Naive thymus-derived CD8-positive, alpha-beta T cell (primary cell): Measurements from ENCODE around the gene ABCA3. TPM values are rescaled to one million over a fixed set of nuclear protein-coding genes. Genes with fewer than 3 reads are reported as not detected.
"Not testable (repeated sequence)": the region's sequence is repeated elsewhere in the genome, so short reads cannot be mapped to it uniquely, and the experiment has no call there.

ENCODE experiments used
- ATAC-seq, 2 donors: fragments of 150-1000 bp; cut with Tn5 transposase in 1 of 2; sonication (Bioruptor Pico), chemical (Tn5 transposase) in 1 of 2; 1 replicate in 1 of 2; 2 replicates in 1 of 2; pipeline ENCODE4 v1.10.0; 2021; ENCODE audit warnings: mild to moderate bottlenecking in 2 of 2, moderate library complexity in 2 of 2
- POLR2A ChIA-PET: fragments of 350-600 bp; sonication (Branson Sonifier 250); formaldehyde crosslinking; loops from one replicate; lab custom pipeline; 2021; ENCODE audit warnings: antibody characterized with exemption; lab: Charles Lee
- DNase-seq, 10 donors: peaks; one replicate each; pipeline versions ENCODE4 v3.0.0 to v3.0.0-alpha.2; 2020 to 2022
- H3K27ac Mint-ChIP-seq, 10 donors: one replicate each; pipeline ENCODE4 v1.8.0; 2020 to 2022; ENCODE audit warnings: mild to moderate bottlenecking in 10 of 10, mixed read lengths in 10 of 10, moderate library complexity in 4 of 10, inconsistent platforms in 1 of 10
- H3K27me3 Mint-ChIP-seq, 5 donors: one replicate each; pipeline ENCODE4 v1.8.0; 2021 to 2022; ENCODE audit warnings: mixed read lengths in 5 of 5
- H3K36me3 Mint-ChIP-seq, 3 donors: one replicate each; pipeline ENCODE4 v1.8.0; 2020 to 2022; ENCODE audit warnings: mixed read lengths in 3 of 3, mild to moderate bottlenecking in 2 of 3, inconsistent platforms in 1 of 3
- H3K4me1 Mint-ChIP-seq, 4 donors: one replicate each; pipeline ENCODE4 v1.8.0; 2021 to 2022; ENCODE audit warnings: mixed read lengths in 4 of 4
- H3K4me3 Mint-ChIP-seq, 10 donors: one replicate each; pipeline ENCODE4 v1.8.0; 2020 to 2022; ENCODE audit warnings: mild to moderate bottlenecking in 10 of 10, mixed read lengths in 10 of 10, moderate library complexity in 6 of 10, inconsistent platforms in 1 of 10
- H3K9me3 Mint-ChIP-seq, 9 donors: one replicate each; pipeline ENCODE4 v1.8.0; 2020 to 2022; ENCODE audit warnings: mixed read lengths in 9 of 9, mild to moderate bottlenecking in 3 of 9, inconsistent platforms in 1 of 9, moderate library complexity in 1 of 9
- polyA plus RNA-seq, 3 donors: library from polyadenylated mRNA; unstranded; fragments of 300-500 nt; fragmentation: Illumina TruSeq; gene quantifications; one replicate each; pipeline ENCODE4 v1.2.3, GENCODE V29; 2021
- total RNA-seq, 8 experiments: library from RNA in 2 of 8; stranded (reverse) in 2 of 8; gene quantifications; one replicate each; pipeline ENCODE4 v1.2.3 and lab custom pipeline; 2021 to 2026

Gene ABCA3
- total and polyA plus RNA-seq, 5 experiments from 2014 or later, result 1.2 to 8.2 (median 2.2) TPM

GRCh38 chr16:2251296-2252111 lies 89.0 kb downstream of the ABCA3 start, which contains the start of gene ECI1:
Gene ECI1 (minus strand): TSS chr16:2251587. CDS start chr16:2251566, 21 bp downstream.
- peak within 1 kb of the TSS; percentile 82 to 95 (median 92) for H3K27ac Mint-ChIP-seq
- peaks cover 0 to 16% (median 6%) of the 10 kb centered on the region in 4 donors for H3K4me1 Mint-ChIP-seq
- ATAC-seq (peak; percentile 76 to 83), DNase-seq (peak; percentile 40 to 85 (median 66))
- POLR2A ChIA-PET, result interaction anchor here (0.5 to 3.5 kb wide), 21 partner anchors 11 to 286 kb away, joined by 3 to 31 read pairs (median 4); partner anchors contain the start of genes E4F1, MLST8, PGP and RNPS1
- H3K36me3 Mint-ChIP-seq, result peaks cover 0 to 36% (median 12%) of the 10 kb centered on the region in 3 donors
- no peaks in the 10 kb centered on the region for H3K9me3 Mint-ChIP-seq
- peaks cover 0 to 1% (median 0%) of the 10 kb centered on the region in 5 donors for H3K27me3 Mint-ChIP-seq
- peak within 1 kb of the TSS; percentile 82 to 90 (median 86) for H3K4me3 Mint-ChIP-seq

GRCh38 chr16:2250652-2251295 lies 89.8 kb downstream of the ABCA3 start:
- peak overlapping the region; percentile 82 to 90 (median 86) for H3K4me3 Mint-ChIP-seq
- no peak for ATAC-seq
- peaks cover 0 to 16% (median 5%) of the 10 kb centered on the region in 4 donors for H3K4me1 Mint-ChIP-seq
- H3K36me3 Mint-ChIP-seq, result peaks cover 0 to 29% (median 12%) of the 10 kb centered on the region in 3 donors
- peak overlapping the region; percentile 72 to 95 (median 92) for H3K27ac Mint-ChIP-seq
- peak in 5 of 10 donors; percentile 27 to 46 (median 36) for DNase-seq
- H3K9me3 Mint-ChIP-seq, result no peaks in the 10 kb centered on the region
- peaks cover 0 to 1% (median 0%) of the 10 kb centered on the region in 5 donors for H3K27me3 Mint-ChIP-seq
- POLR2A ChIA-PET, result interaction anchor here (0.7 to 3.5 kb wide), 15 partner anchors 12 to 949 kb away, joined by 3 to 31 read pairs (median 5); partner anchors contain the start of genes MLST8, PGP, RNPS1 and RPS2

- no peak for DNase-seq
- no peak overlapping the region for H3K4me3 Mint-ChIP-seq
- no peak overlapping the region for H3K27ac Mint-ChIP-seq
- POLR2A ChIA-PET, result interaction anchor here (0.9 to 1.4 kb wide), 2 partner anchors 32 to 91 kb away, joined by 3 read pairs; partner anchors contain the start of genes PGP and TRAF7
- ATAC-seq, result no peak
- no peaks in the 10 kb centered on the region for H3K9me3 Mint-ChIP-seq
- H3K27me3 Mint-ChIP-seq, result peaks cover 0 to 1% (median 0%) of the 10 kb centered on the region in 5 donors
- H3K36me3 Mint-ChIP-seq, result peaks cover 0 to 3% (median 0%) of the 10 kb centered on the region in 3 donors
- H3K4me1 Mint-ChIP-seq, result peaks cover 0 to 9% (median 5%) of the 10 kb centered on the region in 4 donors
Measured at GRCh38 chr16:2246301-2246885, 94.1 kb downstream of the ABCA3 start.

- no peak overlapping the region for H3K4me3 Mint-ChIP-seq
- ATAC-seq, result no peak
- H3K27ac Mint-ChIP-seq, result peak overlapping the region in 1 of 10 donors; percentile 34
- H3K36me3 Mint-ChIP-seq, result peaks cover 0 to 3% (median 0%) of the 10 kb centered on the region in 3 donors
- no peaks in the 10 kb centered on the region for H3K9me3 Mint-ChIP-seq
- DNase-seq, result peak in 1 of 10 donors; percentile 56
- H3K4me1 Mint-ChIP-seq, result peaks cover 0 to 3% (median under 1%) of the 10 kb centered on the region in 4 donors
- H3K27me3 Mint-ChIP-seq, result no peaks in the 10 kb centered on the region
- POLR2A ChIA-PET, result no interaction called here
Measured at GRCh38 chr16:2244926-2245795, 95.4 kb downstream of the ABCA3 start.

GRCh38 chr16:2244301-2244700 lies 96.2 kb downstream of the ABCA3 start:
- POLR2A ChIA-PET, result no interaction called here
- H3K4me3 Mint-ChIP-seq, result no peak overlapping the region
- no peaks in the 10 kb centered on the region for H3K27me3 Mint-ChIP-seq
- ATAC-seq (no peak), DNase-seq (peak in 1 of 10 donors; percentile 53)
- no peaks in the 10 kb centered on the region for H3K4me1 Mint-ChIP-seq
- peaks cover 0 to 3% (median 0%) of the 10 kb centered on the region in 3 donors for H3K36me3 Mint-ChIP-seq
- H3K27ac Mint-ChIP-seq, result no peak overlapping the region
- H3K9me3 Mint-ChIP-seq, result no peaks in the 10 kb centered on the region

GRCh38 chr16:2243781-2244180 lies 96.7 kb downstream of the ABCA3 start:
- no peak for ATAC-seq
- Mint-ChIP-seq H3K27me3 (no peaks in the 10 kb centered on the region), H3K4me3 (no peak overlapping the region), H3K27ac (no peak overlapping the region), H3K36me3 (peaks cover 0 to 3% (median 0%) of the 10 kb centered on the region in 3 donors), H3K4me1 (no peaks in the 10 kb centered on the region), H3K9me3 (no peaks in the 10 kb centered on the region)
- POLR2A ChIA-PET, result no interaction called here
- peak in 1 of 10 donors; percentile 15 for DNase-seq

GRCh38 chr16:2243031-2243528 lies 97.4 kb downstream of the ABCA3 start:
- Mint-ChIP-seq H3K4me3 (no peak overlapping the region), H3K27me3 (no peaks in the 10 kb centered on the region), H3K4me1 (no peaks in the 10 kb centered on the region), H3K36me3 (peaks cover 0 to 3% (median 0%) of the 10 kb centered on the region in 3 donors), H3K9me3 (no peaks in the 10 kb centered on the region), H3K27ac (peak overlapping the region in 1 of 10 donors; percentile 62)
- DNase-seq (peak in 1 of 10 donors; percentile 63), ATAC-seq (no peak)
- POLR2A ChIA-PET, result no interaction called here

- Mint-ChIP-seq H3K4me3 (no peak overlapping the region), H3K27ac (peak overlapping the region in 1 of 10 donors; percentile 25), H3K27me3 (no peaks in the 10 kb centered on the region), H3K9me3 (no peaks in the 10 kb centered on the region), H3K4me1 (no peaks in the 10 kb centered on the region), H3K36me3 (peaks cover 0 to 3% (median 0%) of the 10 kb centered on the region in 3 donors)
- ATAC-seq (no peak), DNase-seq (no peak)
- POLR2A ChIA-PET, result no interaction called here
Measured at GRCh38 chr16:2242598-2242997, 97.9 kb downstream of the ABCA3 start.

GRCh38 chr16:2240331-2240730 lies 100.2 kb downstream of the ABCA3 start:
- H3K4me3 Mint-ChIP-seq, POLR2A ChIA-PET, H3K36me3 Mint-ChIP-seq, H3K27me3 Mint-ChIP-seq, ATAC-seq, H3K4me1 Mint-ChIP-seq, H3K9me3 Mint-ChIP-seq, DNase-seq, H3K27ac Mint-ChIP-seq: not testable (repeated sequence)

GRCh38 chr16:2238838-2239675 lies 101.5 kb downstream of the ABCA3 start:
- Mint-ChIP-seq H3K36me3 (peaks cover 0 to 15% (median 8%) of the 10 kb centered on the region in 3 donors), H3K4me1 (peaks cover 0 to 3% (median 0%) of the 10 kb centered on the region in 4 donors), H3K27me3 (peaks cover 0 to 5% (median 0%) of the 10 kb centered on the region in 5 donors), H3K9me3 (no peaks in the 10 kb centered on the region), H3K27ac (peak overlapping the region in 1 of 10 donors; percentile 7), H3K4me3 (no peak overlapping the region)
- ATAC-seq (no peak), DNase-seq (peak in 1 of 10 donors; percentile 56)
- POLR2A ChIA-PET, result interaction anchor here (1.9 kb wide), 1 partner anchor 12 kb away, joined by 7 read pairs; the partner anchor contains the start of gene ECI1
